ENCODE results near the gene HSPD1. TPM values are rescaled to one million over a fixed set of nuclear protein-coding genes. Genes with fewer than 3 reads are reported as not detected.

The HSPD1 gene
- total and polyA plus RNA-seq, 2 of the 13 experiments (the other 11 are each of a cell fraction or from before 2014, with no cell fraction given): 685 to 2,610 TPM

- TF ChIP-seq, protein P1, sequence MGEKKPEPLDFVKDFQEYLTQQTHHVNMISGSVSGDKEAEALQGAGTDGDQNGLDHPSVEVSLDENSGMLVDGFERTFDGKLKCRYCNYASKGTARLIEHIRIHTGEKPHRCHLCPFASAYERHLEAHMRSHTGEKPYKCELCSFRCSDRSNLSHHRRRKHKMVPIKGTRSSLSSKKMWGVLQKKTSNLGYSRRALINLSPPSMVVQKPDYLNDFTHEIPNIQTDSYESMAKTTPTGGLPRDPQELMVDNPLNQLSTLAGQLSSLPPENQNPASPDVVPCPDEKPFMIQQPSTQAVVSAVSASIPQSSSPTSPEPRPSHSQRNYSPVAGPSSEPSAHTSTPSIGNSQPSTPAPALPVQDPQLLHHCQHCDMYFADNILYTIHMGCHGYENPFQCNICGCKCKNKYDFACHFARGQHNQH (CRISPR knock-in tag; IDR thresholded peaks at IDR 0.05): no peak
- TF ChIP-seq EHMT2 (IDR thresholded peaks at IDR 0.05; ENCODE audit: borderline replicate concordance, low read depth, low read length) (no peak), EZH2 (conservative IDR thresholded peaks at IDR 0.05; ENCODE audit: low read depth, low read length) (no peak), HNRNPK (IDR thresholded peaks at IDR 0.05; ENCODE audit: low read depth, low read length, poor library complexity, severe bottlenecking) (no peak), ZNF780A (CRISPR knock-in tag; IDR thresholded peaks at IDR 0.05) (no peak), HNRNPL (IDR thresholded peaks at IDR 0.05; ENCODE audit: low read depth, low read length) (no peak), TCF7 (IDR thresholded peaks at IDR 0.05; ENCODE audit: low read depth) (no peak), PCBP2 (optimal IDR thresholded peaks at IDR 0.05; ENCODE audit: low read depth, low read length, poor library complexity, severe bottlenecking) (no peak), ARID2 (CRISPR knock-in tag; IDR thresholded peaks at IDR 0.05; ENCODE audit: borderline replicate concordance) (no peak), ZNF775 (CRISPR knock-in tag; IDR thresholded peaks at IDR 0.05; ENCODE audit: borderline replicate concordance) (no peak), ZBTB39 (CRISPR knock-in tag; IDR thresholded peaks at IDR 0.05) (no peak), CERS6 (CRISPR knock-in tag; IDR thresholded peaks at IDR 0.05) (no peak), MIXL1 (CRISPR knock-in tag; IDR thresholded peaks at IDR 0.05) (no peak), MAFG (CRISPR knock-in tag; IDR thresholded peaks at IDR 0.05) (no peak)
Measured at GRCh38 chr2:197547163-197547900, 47.7 kb upstream of the HSPD1 start (continued).
